ENCODE measurements around the gene CCDC71L.

CCDC71L gene

DNA sequence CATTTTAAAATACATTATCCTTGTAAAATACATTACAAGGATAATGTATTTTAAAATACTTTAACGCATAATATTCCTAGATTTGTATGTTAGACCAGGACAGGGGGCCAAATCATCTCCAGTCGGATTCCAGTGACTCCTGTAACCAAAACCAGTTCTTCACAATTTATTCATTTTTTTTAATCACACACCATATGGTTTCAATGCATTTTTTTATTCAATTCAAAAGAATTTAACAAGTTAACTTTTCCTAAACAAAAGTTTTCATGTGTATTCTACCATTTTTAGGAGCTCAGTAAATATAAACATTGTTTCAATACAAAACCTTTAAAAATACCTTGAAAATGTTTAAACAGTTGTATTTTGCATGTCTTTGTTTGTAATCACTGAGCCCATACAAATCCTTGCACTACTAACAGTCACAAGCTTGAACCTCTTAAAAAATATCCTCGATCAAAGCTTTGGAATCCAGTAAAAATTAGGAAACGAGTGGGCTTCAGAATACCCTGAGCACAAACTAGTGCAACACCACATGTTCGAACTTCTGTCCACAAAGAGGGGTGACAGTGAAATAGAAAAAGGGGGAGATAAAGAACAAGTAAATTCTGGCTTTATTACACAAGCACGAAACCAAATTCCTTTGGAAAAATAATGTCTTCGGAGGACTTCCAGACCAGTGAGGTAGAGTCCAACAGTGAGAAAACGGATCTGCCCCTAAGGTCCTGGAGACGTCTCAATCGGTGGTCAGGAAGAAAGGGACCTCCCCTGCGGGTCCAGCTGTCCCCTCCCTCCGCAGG lies 1.6 kb downstream of the CCDC71L start:
- DNase-seq (ENCODE audit: low read depth, low spot score) = no peak

DNA sequence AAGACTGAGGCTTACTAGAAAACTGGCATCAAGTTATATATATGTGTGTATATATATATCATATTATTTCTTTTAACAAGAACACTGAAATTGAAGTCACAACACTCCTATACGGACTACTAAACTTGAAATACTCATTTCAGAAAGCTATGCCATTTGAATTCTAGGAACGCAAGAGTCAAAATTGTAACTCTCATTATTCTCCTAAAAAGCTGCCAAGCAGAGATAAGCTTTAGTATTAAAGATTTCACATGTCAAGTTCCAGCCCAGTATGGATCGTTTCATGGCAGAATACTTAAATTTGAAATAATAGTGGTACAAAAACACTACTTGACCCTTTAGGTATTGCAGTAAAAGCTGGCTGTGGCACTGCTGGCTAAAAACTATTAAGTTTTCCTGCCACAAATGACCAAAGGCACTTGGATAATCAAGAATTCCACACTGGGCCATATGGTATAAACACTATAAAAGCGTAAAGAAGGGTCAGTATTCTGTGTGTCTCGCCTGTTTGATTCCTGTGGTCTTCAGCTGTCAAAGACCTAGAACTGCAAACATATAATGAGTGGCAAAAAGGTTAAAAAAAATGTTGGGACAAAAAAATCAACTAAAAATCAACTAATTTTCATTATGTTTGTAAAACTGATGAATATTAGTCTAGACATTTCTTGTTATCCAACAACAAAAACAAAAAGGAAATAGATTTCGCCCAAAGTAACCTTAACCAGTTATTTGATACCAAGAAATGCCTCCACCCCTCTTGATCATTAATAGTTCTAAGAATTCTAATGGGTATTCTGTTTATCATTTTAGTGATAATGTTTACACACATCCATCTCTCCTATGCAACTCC lies 2.4 kb downstream of the CCDC71L start:
- DNase-seq (ENCODE audit: low read depth, low spot score) = no peak

DNA sequence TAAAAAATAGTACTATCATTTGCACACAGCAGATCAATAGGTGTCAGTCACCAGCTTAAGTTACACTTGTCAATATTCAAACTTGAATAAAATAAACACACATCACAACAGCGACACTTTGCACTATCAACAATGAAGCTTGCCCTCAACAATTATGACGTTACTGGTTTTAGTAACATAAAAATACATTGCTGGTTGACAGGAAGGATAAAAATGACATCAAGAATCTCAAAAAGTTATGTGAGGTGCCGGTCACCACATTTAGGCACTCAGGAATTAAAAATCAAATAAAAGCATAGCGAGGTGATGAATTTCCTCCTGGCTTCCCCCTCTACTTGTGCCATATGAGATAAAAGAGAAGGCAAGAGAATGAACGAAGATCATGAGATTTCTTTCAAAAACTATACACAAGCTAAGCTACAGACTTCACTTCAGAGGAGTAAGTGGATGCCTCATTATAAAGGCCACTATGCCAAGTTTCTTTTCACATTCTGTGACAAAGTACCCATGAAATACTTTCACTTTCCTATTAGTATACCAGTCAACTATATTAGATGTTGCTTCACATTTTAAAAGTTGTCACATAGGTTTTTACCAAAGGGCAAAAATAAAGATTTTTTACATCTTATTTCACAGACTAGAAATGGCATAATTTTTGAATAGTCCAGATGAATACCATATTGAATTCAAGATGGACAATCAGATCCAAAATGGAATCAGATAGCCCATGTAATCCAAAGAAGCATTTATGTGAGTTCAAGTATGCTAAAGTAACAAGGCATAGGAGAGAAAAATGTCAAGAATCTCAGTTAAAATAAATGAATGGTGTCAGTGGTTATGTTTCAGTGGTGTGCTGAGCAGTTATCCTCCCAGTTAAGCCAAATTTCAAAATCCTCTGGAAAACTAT lies 3.6 kb downstream of the CCDC71L start:
- no peak for DNase-seq (ENCODE audit: low read depth, low spot score)

DNA sequence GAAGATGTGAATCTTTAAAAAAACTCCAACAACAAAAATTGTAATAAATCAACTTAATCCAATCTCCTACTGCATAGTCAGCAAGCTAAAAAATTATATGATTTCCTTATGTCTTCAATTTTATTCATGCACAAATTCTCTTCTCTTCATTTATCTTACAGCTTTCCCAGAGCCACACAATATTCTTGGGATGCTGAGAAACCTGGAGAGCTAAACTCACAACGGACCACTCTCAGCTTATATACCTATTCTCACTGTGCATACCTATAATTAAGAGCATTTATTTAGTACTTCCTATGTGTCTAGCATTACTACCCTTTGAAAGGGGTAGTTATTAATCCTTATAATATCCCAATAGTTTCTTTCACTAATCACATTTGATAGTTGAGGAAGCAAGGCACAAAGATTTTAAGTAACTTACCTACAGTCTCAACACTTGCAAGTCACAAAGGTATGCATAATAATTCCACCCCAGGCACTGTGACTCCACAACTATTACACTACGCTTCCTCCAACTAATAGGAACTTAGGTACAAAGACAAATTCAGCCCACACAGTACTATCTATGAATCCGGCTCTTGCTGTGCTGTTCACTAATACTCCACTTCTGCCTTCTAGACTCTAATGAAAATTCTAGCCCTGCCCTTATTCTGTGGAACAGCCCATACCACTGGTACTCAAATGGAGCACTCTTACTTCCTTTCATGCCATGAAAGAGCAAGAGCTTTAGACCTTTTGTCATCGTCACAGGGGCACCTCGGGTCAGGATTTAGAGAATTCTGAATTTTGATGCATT lies 5.1 kb downstream of the CCDC71L start:
- DNase-seq (ENCODE audit: low read depth, low spot score) = no peak

DNA sequence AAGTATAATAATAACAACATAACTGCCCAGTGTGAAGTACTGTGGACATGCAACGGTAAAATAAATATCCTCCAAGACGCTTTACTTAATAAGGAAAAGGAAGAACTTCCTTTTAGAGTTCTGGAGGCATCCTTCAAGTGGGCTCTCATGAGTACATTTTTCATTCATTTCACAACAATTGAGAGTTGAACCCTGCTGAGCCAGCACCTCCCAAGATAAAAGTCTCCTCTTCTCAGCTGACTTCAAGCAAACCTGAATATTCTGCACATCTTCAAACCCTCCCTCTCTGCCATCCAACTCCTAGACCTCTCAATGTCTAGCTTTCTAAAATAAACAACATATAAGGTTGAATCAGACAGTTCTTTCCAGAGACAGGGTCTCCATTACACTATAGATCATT lies 7.5 kb downstream of the CCDC71L start:
- DNase-seq (ENCODE audit: low read depth, low spot score) = no peak

DNA sequence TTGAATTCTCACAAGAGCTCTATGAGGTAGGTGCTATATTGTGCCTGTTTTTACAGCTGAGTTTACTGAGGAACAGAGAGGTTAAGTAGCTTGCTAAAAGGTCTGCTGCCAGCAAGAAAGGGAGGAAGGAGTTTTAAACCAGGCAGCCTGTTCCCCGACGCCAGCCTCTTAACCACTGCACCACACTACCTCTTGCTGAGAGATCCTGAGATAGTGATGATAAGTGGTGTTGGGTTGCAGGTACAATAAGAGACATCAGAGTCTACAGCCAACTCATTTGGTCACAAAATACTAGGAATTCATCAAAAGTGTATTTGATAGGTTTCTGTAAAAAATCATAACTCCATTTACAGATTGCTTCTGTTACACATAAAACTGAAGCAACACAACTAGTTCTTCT lies 8.0 kb downstream of the CCDC71L start:
- no peak for DNase-seq (ENCODE audit: low read depth, low spot score)

DNA sequence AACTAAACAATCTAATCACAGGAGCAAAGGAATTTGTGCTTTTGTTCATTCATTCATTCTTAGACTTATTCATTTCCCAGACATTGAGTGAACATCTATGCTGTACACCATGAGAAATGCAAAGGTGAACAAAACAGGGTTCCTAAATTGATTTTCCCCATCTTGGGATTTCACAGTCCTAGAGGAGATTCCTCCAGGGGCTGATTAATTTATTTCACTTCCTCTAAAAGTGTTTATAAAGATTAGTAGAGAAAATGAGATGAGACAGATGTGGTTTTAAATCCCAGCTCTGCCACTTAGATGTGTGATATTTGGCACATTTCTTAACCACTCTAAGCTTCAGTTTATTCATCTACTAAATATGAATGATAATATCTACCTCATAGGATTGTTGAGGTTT lies 8.9 kb downstream of the CCDC71L start:
- DNase-seq (ENCODE audit: low read depth, low spot score) = no peak

DNA sequence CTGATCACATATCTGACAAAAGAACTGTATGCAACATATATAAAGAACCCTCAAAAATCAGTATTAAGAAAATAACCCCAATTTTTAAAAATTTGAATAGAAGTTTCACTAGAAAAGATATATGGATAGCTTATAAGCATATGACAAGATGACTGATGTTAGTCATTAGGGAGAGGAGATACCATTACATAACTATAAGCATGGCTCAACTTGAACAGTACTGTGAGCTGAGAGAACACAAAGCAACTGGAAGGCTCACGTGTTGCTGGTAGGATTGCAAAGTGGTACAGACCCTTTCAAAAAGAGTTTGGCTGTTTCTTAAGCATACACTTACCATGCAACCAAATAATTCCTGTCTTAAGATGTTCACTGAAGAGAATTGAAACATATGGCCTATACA lies 14.7 kb downstream of the CCDC71L start:
- DNase-seq (ENCODE audit: low read depth, low spot score) = no peak

DNA sequence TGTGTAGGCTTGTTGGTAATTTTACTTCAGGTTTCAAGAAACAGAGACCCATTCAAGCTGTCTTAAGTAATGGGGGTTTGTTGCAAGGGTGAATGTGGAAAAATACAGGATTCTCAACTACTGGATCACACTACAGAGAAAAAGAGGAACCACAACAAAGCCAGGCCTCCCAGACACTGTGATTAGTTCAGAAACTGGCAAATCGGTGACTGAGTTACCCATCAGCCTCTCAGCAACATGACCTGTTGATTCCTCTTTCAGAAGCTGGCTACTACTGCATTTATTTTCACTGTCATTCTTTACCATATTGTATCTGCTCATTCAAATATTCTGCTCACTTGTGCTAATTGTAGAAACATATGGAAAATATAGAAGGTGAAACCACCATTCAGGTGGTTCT lies 16.0 kb downstream of the CCDC71L start:
- no peak for DNase-seq (ENCODE audit: low read depth, low spot score)

DNA sequence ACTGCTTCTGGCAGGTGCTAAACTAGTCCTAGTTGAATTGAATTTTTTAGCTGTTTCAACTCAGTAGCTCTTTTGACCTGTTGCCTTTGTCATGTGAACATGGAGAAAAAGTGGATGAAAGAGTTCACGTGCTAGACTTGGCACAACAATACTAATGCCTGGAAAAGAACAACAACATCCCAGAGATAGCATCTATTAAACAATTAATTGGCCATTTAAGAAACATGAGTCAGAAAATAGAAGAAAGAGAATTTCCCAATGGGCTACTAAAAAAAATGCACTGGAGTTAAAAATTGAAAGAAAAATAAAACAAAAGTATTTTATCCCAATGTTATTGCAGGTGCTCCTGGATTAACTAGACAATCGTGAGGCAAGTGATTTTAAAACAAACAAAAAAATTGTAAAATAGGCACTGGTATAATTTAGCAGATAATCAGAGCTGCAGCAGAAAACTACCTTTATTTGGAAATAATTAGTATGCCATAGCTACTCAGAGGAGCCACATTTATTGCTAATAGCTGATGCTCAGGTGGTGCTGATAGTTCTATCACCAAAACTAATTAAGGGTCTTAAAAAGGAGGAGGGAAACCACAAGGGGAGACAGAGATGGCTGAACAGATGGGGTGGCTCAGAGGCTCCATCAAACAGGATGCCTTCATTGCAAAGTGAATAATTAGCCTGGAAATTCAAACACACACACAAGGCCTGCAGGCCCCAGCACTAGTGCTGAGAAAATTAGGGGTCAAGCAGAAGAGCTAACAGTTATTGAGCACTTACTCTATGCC lies 17.6 kb downstream of the CCDC71L start:
- no peak for DNase-seq (ENCODE audit: low read depth, low spot score)

DNA sequence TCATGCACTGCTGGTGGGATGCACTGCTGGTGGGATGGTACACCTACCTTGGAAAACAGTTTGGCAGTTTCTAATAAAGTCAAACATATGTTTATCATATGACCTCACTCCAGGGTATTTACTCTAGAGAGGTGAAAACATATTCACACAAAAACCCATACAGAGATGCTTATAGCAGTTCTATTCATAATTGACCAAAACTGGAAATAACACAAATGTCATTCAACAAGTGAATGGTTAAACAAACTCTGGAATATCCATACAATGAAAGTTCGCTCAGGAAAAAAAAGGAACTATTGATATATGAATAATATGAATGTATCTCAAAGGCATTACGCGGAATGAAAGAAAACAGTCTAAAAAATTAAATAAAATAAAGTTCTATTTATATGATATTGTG lies 19.5 kb downstream of the CCDC71L start:
- no peak for DNase-seq (ENCODE audit: low read depth, low spot score)

DNA sequence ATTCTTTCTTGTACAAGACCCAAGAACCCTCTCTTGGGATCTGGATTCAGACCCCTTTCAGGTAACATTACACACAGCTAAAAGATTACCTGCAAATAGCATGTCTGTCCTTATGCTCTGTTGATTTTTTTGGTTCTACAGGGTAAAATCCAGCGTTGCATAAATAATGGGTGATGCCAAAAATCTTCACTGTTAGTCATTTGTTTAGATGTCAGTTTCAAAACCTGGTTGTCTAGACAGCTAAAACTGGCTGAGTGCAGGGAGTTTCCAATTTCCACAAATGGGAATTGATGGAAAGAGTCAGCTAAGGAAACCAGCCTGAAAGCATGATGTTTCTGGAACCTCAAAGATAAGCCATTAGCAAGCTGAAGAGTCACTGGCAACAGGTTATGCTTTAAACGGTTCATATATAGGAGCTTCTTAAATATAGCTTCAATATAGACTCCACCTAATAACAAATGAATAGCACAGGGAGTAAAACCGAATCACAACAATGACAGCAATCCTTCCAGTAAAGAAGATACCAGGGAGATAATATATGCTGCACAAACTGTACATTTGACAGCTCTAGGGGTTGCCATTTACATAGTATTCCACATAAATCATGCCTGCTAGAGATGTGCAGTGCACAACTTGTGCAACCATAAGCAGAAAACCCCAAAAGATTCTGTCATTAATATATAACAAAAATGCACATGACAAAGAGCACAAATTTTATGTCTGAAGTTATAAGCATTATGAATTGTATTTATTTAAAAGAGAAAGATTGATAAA lies 20.4 kb downstream of the CCDC71L start:
- no peak for DNase-seq (ENCODE audit: low read depth, low spot score)

DNA sequence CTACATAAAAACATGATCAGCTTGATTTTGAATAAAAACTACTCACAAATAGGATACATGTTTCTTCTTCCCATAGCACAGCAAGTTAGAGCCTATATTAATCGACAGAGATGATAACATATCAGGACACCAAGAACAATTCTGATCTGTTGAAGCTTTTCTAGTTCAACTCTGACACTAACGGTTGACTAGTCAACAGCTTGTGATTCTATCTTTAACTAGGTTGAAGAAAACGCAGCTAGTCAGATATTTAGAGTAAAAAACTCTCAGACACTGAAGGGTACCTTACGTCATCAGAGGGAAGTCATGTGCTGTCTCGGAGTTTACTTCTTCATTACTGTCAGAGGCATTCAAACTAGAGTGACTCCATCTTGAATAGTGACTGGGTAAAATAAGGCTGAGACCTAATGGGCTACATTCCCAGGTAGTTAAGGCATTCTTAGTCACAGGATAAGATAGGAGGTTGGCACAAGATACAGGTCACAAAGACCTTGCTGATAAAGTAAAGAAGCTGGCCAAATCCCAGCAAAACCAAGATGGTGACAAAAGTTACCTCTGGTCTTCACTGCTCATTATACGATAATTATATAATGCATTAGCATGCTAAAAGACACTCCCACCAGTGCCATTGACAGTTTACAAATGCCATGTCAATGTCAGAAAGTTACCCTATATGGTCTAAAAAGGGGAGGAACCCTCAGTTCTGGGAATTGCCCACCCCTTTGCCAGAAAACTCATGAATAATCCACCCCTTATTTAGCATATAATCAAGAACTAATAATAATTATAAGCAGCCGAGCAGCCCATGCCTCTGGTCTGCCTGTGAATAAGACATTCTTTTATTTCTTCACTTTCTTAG lies 21.3 kb downstream of the CCDC71L start:
- DNase-seq (ENCODE audit: low read depth, low spot score) = no peak

DNA sequence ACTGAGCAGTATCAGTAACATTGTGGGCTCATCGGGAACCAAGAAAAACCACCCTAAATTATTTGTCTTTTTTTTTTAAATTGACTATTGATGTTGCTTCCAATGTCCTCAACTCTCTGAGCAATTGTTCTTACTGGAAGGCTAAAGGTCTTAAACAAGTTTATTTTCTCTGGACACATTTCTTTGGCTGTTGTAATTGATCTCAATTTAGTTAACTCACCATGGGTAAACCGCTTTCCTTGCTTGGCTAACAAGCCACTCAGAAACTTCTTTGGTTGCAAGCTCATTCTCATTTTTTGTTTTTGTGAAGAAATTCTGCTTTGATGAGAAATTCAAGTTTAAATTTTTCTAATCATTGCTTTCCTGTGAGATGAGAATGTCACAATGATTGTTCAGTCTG lies 25.5 kb downstream of the CCDC71L start:
- DNase-seq (ENCODE audit: low read depth, low spot score) = no peak

DNA sequence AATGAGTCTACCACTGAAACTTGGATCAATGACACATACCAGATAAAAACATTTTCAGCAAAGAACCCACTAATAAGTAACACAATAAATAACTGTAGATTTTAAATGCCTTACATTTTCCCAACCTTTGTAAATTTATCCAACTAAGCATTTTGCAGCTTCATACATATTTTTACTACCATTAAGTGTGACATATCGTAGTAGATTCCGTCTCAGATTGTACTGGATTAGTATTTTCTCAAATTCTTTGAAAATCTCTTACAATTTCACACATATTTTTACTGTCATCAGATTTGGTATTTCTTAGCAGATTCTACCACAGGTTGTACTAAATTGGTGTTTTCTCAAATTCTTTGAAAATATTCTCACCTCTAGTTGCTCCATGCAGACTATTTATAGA lies 26.0 kb downstream of the CCDC71L start:
- no peak for DNase-seq (ENCODE audit: low read depth, low spot score)

DNA sequence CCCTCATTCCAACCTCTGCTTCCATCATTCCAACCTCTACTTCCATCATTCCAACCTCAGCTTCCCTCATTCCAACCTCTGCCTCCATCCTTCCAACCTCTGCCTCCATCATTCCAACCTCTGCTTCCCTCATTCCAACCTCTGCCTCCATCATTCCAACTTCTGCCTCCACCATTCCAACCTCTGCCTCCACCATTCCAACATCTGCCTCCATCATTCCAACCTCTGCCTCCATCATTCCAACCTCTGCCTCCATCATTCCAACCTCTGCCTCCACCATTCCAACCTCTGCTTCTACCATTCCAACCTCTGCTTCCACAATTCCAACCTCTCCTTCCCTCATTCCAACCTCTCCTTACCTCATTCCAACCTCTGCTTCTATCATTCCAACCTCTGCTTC lies 30.3 kb downstream of the CCDC71L start:
- DNase-seq (ENCODE audit: low read depth, low spot score) = no peak

DNA sequence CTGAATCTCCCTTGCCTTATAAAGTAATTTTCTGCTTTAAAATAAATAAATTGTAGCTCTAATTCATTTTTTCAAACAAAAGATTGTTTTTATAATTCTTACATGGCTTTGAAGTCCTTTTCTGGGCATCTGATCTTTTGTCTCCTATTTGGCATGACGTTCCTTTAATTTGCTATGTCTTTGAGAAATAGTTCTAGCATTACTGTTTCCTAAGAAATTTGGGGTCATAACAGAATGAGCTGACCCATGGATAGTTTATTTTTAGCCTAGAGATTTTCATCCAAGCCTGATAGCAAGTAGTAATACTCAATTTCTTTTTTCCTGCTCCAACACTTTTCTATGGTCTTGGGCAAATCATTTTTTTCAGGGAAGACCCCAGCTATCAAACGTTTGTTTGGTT lies 31.4 kb downstream of the CCDC71L start:
- DNase-seq (ENCODE audit: low read depth, low spot score) = no peak

DNA sequence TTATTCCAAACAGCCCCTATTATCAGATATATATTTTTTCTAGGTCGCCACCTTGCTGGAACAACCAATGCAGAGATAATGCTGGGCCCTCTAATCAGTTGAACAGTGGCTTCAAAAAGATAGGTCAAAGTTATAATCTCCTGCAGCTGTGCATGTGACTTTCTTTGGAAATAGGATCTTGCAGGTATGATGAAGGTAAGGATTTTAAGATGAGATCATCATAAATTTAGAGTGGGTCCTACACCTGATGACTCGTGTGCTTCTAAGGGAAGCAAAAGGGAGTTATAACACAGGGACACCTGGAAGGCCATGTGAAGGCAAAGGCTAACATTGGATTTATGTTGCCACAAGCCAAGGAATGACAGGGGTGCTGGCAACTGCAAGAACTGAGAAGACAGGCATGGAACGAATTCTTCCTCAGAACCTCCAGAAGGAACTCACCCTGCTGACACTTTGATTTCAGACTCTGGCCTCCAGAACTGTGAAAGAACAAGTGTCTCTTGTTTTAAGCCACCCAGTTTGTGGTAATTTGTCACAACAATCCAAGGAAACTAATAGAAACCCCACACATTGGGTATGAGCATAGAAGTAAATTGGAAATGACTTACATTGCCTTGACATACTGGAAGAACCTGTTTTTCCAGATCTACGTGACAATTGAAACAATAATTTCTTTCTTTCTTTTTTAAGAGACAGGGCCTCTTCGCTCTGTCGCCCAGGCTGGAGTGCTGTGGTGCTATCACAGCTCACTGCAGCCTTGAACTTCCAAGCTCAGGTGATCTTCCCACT lies 34.4 kb downstream of the CCDC71L start:
- DNase-seq (ENCODE audit: low read depth, low spot score) = no peak
